Measurements from ENCODE around the gene GLDN. TPM values are rescaled to one million over a fixed set of nuclear protein-coding genes. Genes with fewer than 3 reads are reported as not detected.

Gene GLDN
- total RNA-seq, 1 experiment from 2014 or later: 0.57 TPM

- Histone ChIP-seq H3K27me3 (ENCODE audit: control insufficient read depth, insufficient read depth, low read length) (no peaks in the 10 kb centered on the region), H3K4me1 (ENCODE audit: control insufficient read depth, insufficient read depth, low read length) (no peaks in the 10 kb centered on the region), H3K4me3 (ENCODE audit: low read depth in 2 of 2, low read length in 2 of 2) (no peak overlapping the region), H3K36me3 (ENCODE audit: control insufficient read depth, insufficient read depth, low read length) (no peaks in the 10 kb centered on the region), H3K9me3 (ENCODE audit: control insufficient read depth, insufficient read depth, low read depth, low read length) (no peaks in the 10 kb centered on the region), H3K27ac (ENCODE audit: low read length) (no peak overlapping the region)
- TF ChIP-seq CTCF (IDR thresholded peaks at IDR 0.05): no peak
- TF ChIP-seq SIN3A (IDR thresholded peaks at IDR 0.05; ENCODE audit: borderline replicate concordance, insufficient read depth, low read depth, low read length): no peak
- TF ChIP-seq REST (IDR thresholded peaks at IDR 0.05; ENCODE audit: insufficient read depth in 1 of 2, low read depth in 2 of 2, low read length in 1 of 2): no peak
- TF ChIP-seq TCF7L2 (IDR thresholded peaks at IDR 0.05; ENCODE audit: low read depth, low read length): no peak
- no peak for TF ChIP-seq POLR2AphosphoS5 (IDR thresholded peaks at IDR 0.05; ENCODE audit: low read depth, low read length)
- intact Hi-C loops (cut with micrococcal nuclease; ENCODE audit: unreplicated experiment) (no loop called here), in situ Hi-C loops (cut with HindIII; ENCODE audit: low pct_unique_long_range_greater_than_20kb, low sequenced_read_pairs) (no loop called here)
- BruUV-seq (replicated peaks): no TSS peak
- CTCF ChIA-PET: no interaction called here
- POLR2A ChIA-PET: no interaction called here
- DNase-seq (ENCODE audit: low read depth, low spot score) (no peak), ATAC-seq (no peak)
These were observed 32.7 kb downstream of the GLDN start for GRCh38 chr15:51374131-51374530.

DNA sequence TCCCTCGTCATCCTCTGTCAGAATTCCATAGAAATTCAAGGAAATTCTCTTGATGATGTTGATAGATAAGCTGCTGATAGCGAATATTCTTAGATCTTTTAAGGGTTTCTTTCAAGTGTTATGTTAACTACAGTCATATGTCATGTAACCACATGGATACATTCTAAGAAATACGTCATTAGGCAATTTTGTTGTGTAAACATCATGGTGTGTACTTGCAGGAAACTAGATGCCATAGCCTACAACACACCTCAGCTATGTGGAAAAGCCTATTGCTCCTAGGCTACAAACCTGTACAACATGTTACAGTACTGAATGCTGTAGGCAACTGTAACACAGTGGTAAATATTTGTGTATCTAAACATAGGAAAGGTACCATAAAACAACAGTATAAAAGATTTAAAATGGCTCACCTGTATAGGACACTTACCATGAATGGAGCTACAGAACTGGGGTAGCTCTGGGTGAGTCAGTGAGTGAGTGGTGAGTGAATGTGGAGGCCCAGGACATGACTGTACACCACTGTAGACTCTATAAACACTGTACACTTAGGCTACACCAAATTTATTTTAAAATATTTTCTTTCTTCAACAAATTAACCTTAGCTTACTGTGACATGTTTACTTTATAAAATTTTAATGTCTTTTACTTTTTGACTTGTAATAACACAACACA, 34.6 kb downstream of the GLDN start:
- CTCF ChIA-PET: interaction anchor here (0.8 kb wide), 2 partner anchors 94 to 95 kb away, joined by 3 read pairs; no protein-coding TSS in a partner anchor

More for the DNA sequence above, 34.6 kb downstream of the GLDN start:
- no peak overlapping the region for H3K27ac ChIP-seq (ENCODE audit: low read length)
- H3K9me3 ChIP-seq (ENCODE audit: control insufficient read depth, insufficient read depth, low read depth, low read length): no peaks in the 10 kb centered on the region
- no TSS peak for BruUV-seq (replicated peaks)
- no peaks in the 10 kb centered on the region for H3K36me3 ChIP-seq (ENCODE audit: control insufficient read depth, insufficient read depth, low read length)
- no peaks in the 10 kb centered on the region for H3K4me1 ChIP-seq (ENCODE audit: control insufficient read depth, insufficient read depth, low read length)
- no peak for DNase-seq (ENCODE audit: low read depth, low spot score)
- TF ChIP-seq CTCF (IDR thresholded peaks at IDR 0.05): no peak
- TF ChIP-seq TCF7L2 (IDR thresholded peaks at IDR 0.05; ENCODE audit: low read depth, low read length): no peak
- no peak for TF ChIP-seq SIN3A (IDR thresholded peaks at IDR 0.05; ENCODE audit: borderline replicate concordance, insufficient read depth, low read depth, low read length)
- TF ChIP-seq POLR2AphosphoS5 (IDR thresholded peaks at IDR 0.05; ENCODE audit: low read depth, low read length): no peak
- no peak for TF ChIP-seq REST (IDR thresholded peaks at IDR 0.05; ENCODE audit: insufficient read depth in 1 of 2, low read depth in 2 of 2, low read length in 1 of 2)
- ATAC-seq: no peak; the same call in 1 of the 2 replicates
- no peaks in the 10 kb centered on the region for H3K27me3 ChIP-seq (ENCODE audit: control insufficient read depth, insufficient read depth, low read length)
- no peak overlapping the region for H3K4me3 ChIP-seq (ENCODE audit: low read depth in 2 of 2, low read length in 2 of 2)
- in situ Hi-C loops (cut with HindIII; ENCODE audit: low pct_unique_long_range_greater_than_20kb, low sequenced_read_pairs) (no loop called here), intact Hi-C loops (cut with micrococcal nuclease; ENCODE audit: unreplicated experiment) (no loop called here)
- POLR2A ChIA-PET: no interaction called here
